Caco-2 (cell line): ENCODE results near the gene MISFA. TPM values are rescaled to one million over a fixed set of nuclear protein-coding genes. Genes with fewer than 3 reads are reported as not detected.

Experiments
- BruUV-seq: library from RNA; stranded (reverse); fragments of 400-500 nt; replicated peaks from 2 replicates; lab custom pipeline; 2021; lab: Mats Ljungman, UMichigan
- CTCF ChIA-PET: fragments of 300-600 bp; sonication (Branson Sonifier 250); formaldehyde crosslinking; loops from one replicate; lab custom pipeline; 2022; ENCODE audit warnings: antibody characterized with exemption; lab: Charles Lee
- POLR2A ChIA-PET: fragments of 300-600 bp; sonication (Branson Sonifier 250); formaldehyde crosslinking; loops from one replicate; lab custom pipeline; 2022; ENCODE audit warnings: antibody characterized with exemption; lab: Charles Lee
- DNase-seq, 2 experiments: peaks; one replicate each; pipeline versions ENCODE4 v3.0.0 to v3.0.0-alpha.2; 2020 to 2022
- H3K27me3 ChIP-seq: replicated peaks from 2 replicates; pipeline ENCODE4 v1.6.0; 2011; ENCODE audit warnings: low read length; ENCODE audit not compliant: control insufficient read depth, insufficient read depth
- H3K36me3 ChIP-seq: 2 replicates; pipeline ENCODE4 v1.5.1; 2011; ENCODE audit warnings: low read length; ENCODE audit not compliant: control insufficient read depth, insufficient read depth
- H3K4me1 ChIP-seq: fragments of 250-450 bp; sonication (Bioruptor Pico); 2 replicates; pipeline ENCODE4 v1.5.1; 2020; ENCODE audit warnings: mild to moderate bottlenecking
- H3K4me3 ChIP-seq: 2 replicates; pipeline ENCODE4 v1.5.1; 2011; ENCODE audit warnings: low read depth, mild to moderate bottlenecking, control low read depth, low read length
- H3K9me3 ChIP-seq: fragments of 250-450 bp; sonication (Bioruptor Pico); 2 replicates; pipeline ENCODE4 v1.5.1; 2020; ENCODE audit warnings: mild to moderate bottlenecking, moderate library complexity
- H3K27ac Mint-ChIP-seq: one replicate; pipeline ENCODE4 v1.8.0; 2022; ENCODE audit warnings: mixed read lengths; ENCODE audit not compliant: unreplicated experiment
- H3K27me3 Mint-ChIP-seq: one replicate; pipeline ENCODE4 v1.8.0; 2022; ENCODE audit warnings: mixed read lengths; ENCODE audit not compliant: insufficient read depth, unreplicated experiment
- H3K36me3 Mint-ChIP-seq: one replicate; pipeline ENCODE4 v1.8.0; 2022; ENCODE audit warnings: mild to moderate bottlenecking, mixed read lengths; ENCODE audit not compliant: insufficient read depth, unreplicated experiment
- H3K4me1 Mint-ChIP-seq: one replicate; pipeline ENCODE4 v1.8.0; 2022; ENCODE audit warnings: low read depth, mixed read lengths; ENCODE audit not compliant: unreplicated experiment
- H3K4me3 Mint-ChIP-seq: one replicate; pipeline ENCODE4 v1.8.0; 2022; ENCODE audit warnings: mild to moderate bottlenecking, moderate library complexity, mixed read lengths; ENCODE audit not compliant: unreplicated experiment
- H3K9me3 Mint-ChIP-seq: one replicate; pipeline ENCODE4 v1.8.0; 2022; ENCODE audit warnings: mixed read lengths; ENCODE audit not compliant: unreplicated experiment
- intact Hi-C: fragments of 100-400 bp; cut with micrococcal nuclease; formaldehyde crosslinking; loops from one replicate; pipeline ENCODE4 v1.10.0; 2022; ENCODE audit not compliant: unreplicated experiment
- total RNA-seq: library from RNA; stranded (reverse); gene quantifications from 2 replicates; pipeline ENCODE4 v1.2.3, GENCODE V29; 2022
- TF ChIP-seq, protein P1 (sequence below), 2 experiments: fragments of 200-600 bp in 1 of 2; IDR thresholded peaks; 1 replicate in 1 of 2; 2 replicates in 1 of 2; pipeline versions ENCODE4 v1.5.1 to v1.8.0; 2011 to 2022; ENCODE audit warnings: antibody characterized with exemption in 1 of 2, control low read depth in 1 of 2, inconsistent platforms in 1 of 2, low read depth in 1 of 2, low read length in 1 of 2, mild to moderate bottlenecking in 1 of 2, moderate library complexity in 1 of 2; ENCODE audit not compliant: insufficient read depth in 1 of 2, severe bottlenecking in 1 of 2, unreplicated experiment in 1 of 2

The MISFA gene
- total RNA-seq, 1 experiment from 2014 or later = 8.8 TPM

DNA sequence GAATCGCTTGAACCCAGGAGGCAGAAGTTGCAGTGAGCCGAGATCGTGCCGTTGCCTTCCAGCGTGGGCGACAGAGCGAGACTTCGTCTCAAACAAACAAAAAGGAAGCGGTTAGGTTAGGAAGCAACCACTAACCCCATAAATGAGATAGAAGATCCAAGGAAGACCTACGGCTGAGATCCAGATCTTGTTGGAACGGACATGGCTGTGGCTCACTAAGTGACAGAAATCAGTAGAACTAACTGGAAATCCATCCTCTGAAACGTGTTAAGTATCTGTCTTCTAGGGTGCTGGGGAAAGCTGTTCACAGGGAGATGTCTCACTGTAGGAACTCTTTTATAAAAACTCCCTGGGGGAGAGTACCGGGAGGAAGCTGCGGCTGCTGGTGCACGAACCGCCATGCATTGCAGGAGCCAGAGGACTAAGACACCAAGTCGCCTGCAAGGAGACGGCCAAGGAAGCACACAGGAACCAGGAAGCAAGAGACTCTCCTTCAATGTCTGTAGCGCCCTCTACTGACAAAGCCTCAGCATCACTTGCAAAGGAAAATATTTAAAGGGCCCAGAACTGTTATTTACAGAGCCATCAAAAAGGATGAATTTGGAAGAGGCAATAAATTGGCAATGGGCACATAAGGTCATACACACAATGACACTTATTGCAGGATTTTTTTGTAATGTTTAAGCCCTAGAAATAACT is 51.4 kb downstream of the MISFA start:
- ChIA-PET POLR2A (interaction anchor here (1.2 kb wide), 1 partner anchor 257 kb away, joined by 5 read pairs; the partner anchor contains the start of gene LDHA), CTCF (interaction anchor here (1.4 kb wide), 1 partner anchor 111 kb away, joined by 5 read pairs; no protein-coding TSS in a partner anchor)
- intact Hi-C loops = loop anchor here (1.0 kb wide), 1 partner anchor 111 kb away; no protein-coding TSS in a partner anchor
- TF ChIP-seq, protein P1, sequence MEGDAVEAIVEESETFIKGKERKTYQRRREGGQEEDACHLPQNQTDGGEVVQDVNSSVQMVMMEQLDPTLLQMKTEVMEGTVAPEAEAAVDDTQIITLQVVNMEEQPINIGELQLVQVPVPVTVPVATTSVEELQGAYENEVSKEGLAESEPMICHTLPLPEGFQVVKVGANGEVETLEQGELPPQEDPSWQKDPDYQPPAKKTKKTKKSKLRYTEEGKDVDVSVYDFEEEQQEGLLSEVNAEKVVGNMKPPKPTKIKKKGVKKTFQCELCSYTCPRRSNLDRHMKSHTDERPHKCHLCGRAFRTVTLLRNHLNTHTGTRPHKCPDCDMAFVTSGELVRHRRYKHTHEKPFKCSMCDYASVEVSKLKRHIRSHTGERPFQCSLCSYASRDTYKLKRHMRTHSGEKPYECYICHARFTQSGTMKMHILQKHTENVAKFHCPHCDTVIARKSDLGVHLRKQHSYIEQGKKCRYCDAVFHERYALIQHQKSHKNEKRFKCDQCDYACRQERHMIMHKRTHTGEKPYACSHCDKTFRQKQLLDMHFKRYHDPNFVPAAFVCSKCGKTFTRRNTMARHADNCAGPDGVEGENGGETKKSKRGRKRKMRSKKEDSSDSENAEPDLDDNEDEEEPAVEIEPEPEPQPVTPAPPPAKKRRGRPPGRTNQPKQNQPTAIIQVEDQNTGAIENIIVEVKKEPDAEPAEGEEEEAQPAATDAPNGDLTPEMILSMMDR (IDR thresholded peaks at IDR 0.05; ENCODE audit: insufficient read depth in 1 of 2, low read depth in 1 of 2, low read length in 1 of 2, severe bottlenecking in 1 of 2, unreplicated experiment in 1 of 2) = peak; percentile 47 to 70
- no peaks in the 10 kb centered on the region for H3K4me1 Mint-ChIP-seq
- Histone ChIP-seq H3K27me3 (no peaks in the 10 kb centered on the region), H3K36me3 (no peaks in the 10 kb centered on the region), H3K9me3 (no peaks in the 10 kb centered on the region; the same call in 1 of the 2 replicates), H3K4me1 (no peaks in the 10 kb centered on the region), H3K4me3 (no peak overlapping the region)
- peak; percentile 65 to 66 for DNase-seq
- H3K27me3 Mint-ChIP-seq = no peaks in the 10 kb centered on the region
- no peak overlapping the region for H3K27ac Mint-ChIP-seq
- H3K36me3 Mint-ChIP-seq = no peaks in the 10 kb centered on the region
- H3K4me3 Mint-ChIP-seq = no peak overlapping the region
- no TSS peak for BruUV-seq
- H3K9me3 Mint-ChIP-seq = no peaks in the 10 kb centered on the region

Other genes with a start within 250 kb of the MISFA start
- 396 and 507 TPM in 2 replicates for gene LDHA, start 205.2 kb upstream of the MISFA start, total RNA-seq
- not detected in 2 replicates for gene LDHC, start 187.5 kb upstream of the MISFA start, total RNA-seq
- 0.51 and 0.59 TPM in 2 replicates for gene LDHAL6A, start 143.9 kb upstream of the MISFA start, total RNA-seq
- 64.6 and 86.6 TPM in 2 replicates for gene TSG101, start 72.8 kb upstream of the MISFA start, total RNA-seq
- gene UEVLD, start 11.1 kb upstream of the MISFA start, total RNA-seq = 15.9 and 19.2 TPM in 2 replicates
- gene SPTY2D1, start 34.6 kb downstream of the MISFA start, total RNA-seq = 21.4 and 24.6 TPM in 2 replicates
- 0.19 and 0.25 TPM in 2 replicates for gene TMEM86A, start 99.0 kb downstream of the MISFA start, total RNA-seq
- not detected in 2 replicates for gene IGSF22, start 126.4 kb downstream of the MISFA start, total RNA-seq
- gene PTPN5, start 192.0 kb downstream of the MISFA start, total RNA-seq = not detected in 2 replicates